A673 (cell line): Measurements from ENCODE around the gene NRTN.

ENCODE experiments used
- CTCF ChIP-seq: fragments of 300-800, 200-600 bp; sonication (generic); conservative IDR thresholded peaks from 2 replicates; pipeline ENCODE4 v1.5.1; 2017; ENCODE audit warnings: low read depth, mild to moderate bottlenecking, antibody characterized with exemption, low read length, moderate library complexity, mixed read lengths
- EZH2 ChIP-seq: fragments of 200-600 bp; sonication (generic); IDR thresholded peaks from 2 replicates; pipeline ENCODE4 v1.6.1; 2017; ENCODE audit warnings: borderline replicate concordance, low read depth, mild to moderate bottlenecking, mixed read lengths, antibody characterized with exemption, low read length; ENCODE audit not compliant: poor library complexity, severe bottlenecking

GRCh38 chr19:5857203-5858081 lies 52.6 kb downstream of the NRTN start:
- no peak for TF ChIP-seq CTCF
- TF ChIP-seq EZH2, result no peak
